Measurements from ENCODE around the gene PTPRD.

The PTPRD gene

DNA sequence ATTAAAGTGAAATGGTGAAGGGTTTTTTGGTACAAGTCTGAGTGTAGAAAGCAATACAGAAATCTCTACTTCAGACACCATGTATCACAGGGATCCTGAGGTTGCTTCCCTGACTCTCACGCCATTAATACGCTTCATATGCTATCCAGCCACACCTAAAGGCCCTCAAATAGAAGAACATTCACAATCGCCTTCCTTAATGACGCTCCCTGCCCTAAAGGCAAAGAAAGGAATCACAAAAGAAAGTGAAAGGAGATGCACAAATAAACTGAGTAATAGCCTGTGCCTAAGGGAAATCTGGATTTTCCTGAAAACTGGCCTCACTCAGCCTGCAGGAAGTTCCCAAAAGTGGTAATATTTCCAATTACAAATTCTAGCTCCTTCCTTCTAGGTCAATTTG is 1810.6 kb downstream of the PTPRD start:
- Histone ChIP-seq H3K9me2 (replicated peaks; ENCODE audit: low read depth, low read length) (no peaks in the 10 kb centered on the region), H3K4me3 (ENCODE audit: low read length, poor library complexity, severe bottlenecking) (no peak overlapping the region), H3K27me3 (ENCODE audit: insufficient read depth, low read length, poor library complexity, severe bottlenecking) (no peaks in the 10 kb centered on the region), H3F3A (ENCODE audit: low read depth) (no peaks in the 10 kb centered on the region), H3K79me2 (ENCODE audit: insufficient read depth, low read length) (peaks cover 97% of the 10 kb centered on the region), H3K9me3 (ENCODE audit: insufficient read depth, low read depth, low read length) (no peaks in the 10 kb centered on the region), H3K4me1 (ENCODE audit: insufficient read depth, low read length, poor library complexity, severe bottlenecking) (peaks cover 24% of the 10 kb centered on the region), H4K20me1 (ENCODE audit: insufficient read depth, low read length, poor library complexity, severe bottlenecking) (peaks cover 38% of the 10 kb centered on the region), H3K4me2 (ENCODE audit: low read depth, low read length, poor library complexity, severe bottlenecking) (no peak overlapping the region), H3K36me3 (ENCODE audit: insufficient read depth, low read length) (peaks cover 14% of the 10 kb centered on the region; the same call in 1 of the 2 replicates), H2AFZ (ENCODE audit: low read length) (no peak overlapping the region), H3K9ac (ENCODE audit: low read depth, low read length, poor library complexity, severe bottlenecking) (no peak overlapping the region)
- TF ChIP-seq, protein P1, sequence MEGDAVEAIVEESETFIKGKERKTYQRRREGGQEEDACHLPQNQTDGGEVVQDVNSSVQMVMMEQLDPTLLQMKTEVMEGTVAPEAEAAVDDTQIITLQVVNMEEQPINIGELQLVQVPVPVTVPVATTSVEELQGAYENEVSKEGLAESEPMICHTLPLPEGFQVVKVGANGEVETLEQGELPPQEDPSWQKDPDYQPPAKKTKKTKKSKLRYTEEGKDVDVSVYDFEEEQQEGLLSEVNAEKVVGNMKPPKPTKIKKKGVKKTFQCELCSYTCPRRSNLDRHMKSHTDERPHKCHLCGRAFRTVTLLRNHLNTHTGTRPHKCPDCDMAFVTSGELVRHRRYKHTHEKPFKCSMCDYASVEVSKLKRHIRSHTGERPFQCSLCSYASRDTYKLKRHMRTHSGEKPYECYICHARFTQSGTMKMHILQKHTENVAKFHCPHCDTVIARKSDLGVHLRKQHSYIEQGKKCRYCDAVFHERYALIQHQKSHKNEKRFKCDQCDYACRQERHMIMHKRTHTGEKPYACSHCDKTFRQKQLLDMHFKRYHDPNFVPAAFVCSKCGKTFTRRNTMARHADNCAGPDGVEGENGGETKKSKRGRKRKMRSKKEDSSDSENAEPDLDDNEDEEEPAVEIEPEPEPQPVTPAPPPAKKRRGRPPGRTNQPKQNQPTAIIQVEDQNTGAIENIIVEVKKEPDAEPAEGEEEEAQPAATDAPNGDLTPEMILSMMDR (conservative IDR thresholded peaks at IDR 0.05; ENCODE audit: low read length), result no peak
- TF ChIP-seq EZH2phosphoT487 (IDR thresholded peaks at IDR 0.05; ENCODE audit: borderline replicate concordance), result no peak

DNA sequence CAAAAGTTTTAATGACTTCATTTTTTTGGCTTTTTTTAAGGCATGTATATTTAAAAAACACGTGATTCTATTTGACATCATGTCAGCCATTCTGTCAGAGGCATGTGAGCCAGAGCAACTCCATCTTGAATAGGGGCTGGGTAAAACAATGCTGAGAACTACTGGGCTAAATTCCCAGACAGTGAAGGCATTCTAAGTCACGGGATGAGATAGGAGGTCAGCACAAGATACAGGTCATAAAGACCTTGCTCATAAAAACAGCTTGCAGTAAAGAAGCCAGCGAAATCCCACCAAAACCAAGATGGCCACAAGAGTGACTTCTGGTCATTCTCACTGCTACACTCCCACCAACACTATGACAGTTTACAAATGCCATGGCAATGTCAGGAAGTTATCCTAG is 1812.6 kb downstream of the PTPRD start:
- peaks cover 98% of the 10 kb centered on the region for H3K79me2 ChIP-seq (ENCODE audit: insufficient read depth, low read length)
- H3K4me1 ChIP-seq (ENCODE audit: insufficient read depth, low read length, poor library complexity, severe bottlenecking), result peaks cover 24% of the 10 kb centered on the region
- TF ChIP-seq, protein P1 (conservative IDR thresholded peaks at IDR 0.05; ENCODE audit: low read length), result no peak
- no peaks in the 10 kb centered on the region for H3K27me3 ChIP-seq (ENCODE audit: insufficient read depth, low read length, poor library complexity, severe bottlenecking)
- H3K4me2 ChIP-seq (ENCODE audit: low read depth, low read length, poor library complexity, severe bottlenecking), result no peak overlapping the region
- H3K9me2 ChIP-seq (replicated peaks; ENCODE audit: low read depth, low read length), result no peaks in the 10 kb centered on the region
- no peaks in the 10 kb centered on the region for H3K9me3 ChIP-seq (ENCODE audit: insufficient read depth, low read depth, low read length)
- H4K20me1 ChIP-seq (ENCODE audit: insufficient read depth, low read length, poor library complexity, severe bottlenecking), result peaks cover 33% of the 10 kb centered on the region
- H3K9ac ChIP-seq (ENCODE audit: low read depth, low read length, poor library complexity, severe bottlenecking), result no peak overlapping the region
- no peaks in the 10 kb centered on the region for H3F3A ChIP-seq (ENCODE audit: low read depth)
- no peak overlapping the region for H2AFZ ChIP-seq (ENCODE audit: low read length)
- no peak overlapping the region for H3K4me3 ChIP-seq (ENCODE audit: low read length, poor library complexity, severe bottlenecking)
- peaks cover 14% of the 10 kb centered on the region; the same call in 1 of the 2 replicates for H3K36me3 ChIP-seq (ENCODE audit: insufficient read depth, low read length)

DNA sequence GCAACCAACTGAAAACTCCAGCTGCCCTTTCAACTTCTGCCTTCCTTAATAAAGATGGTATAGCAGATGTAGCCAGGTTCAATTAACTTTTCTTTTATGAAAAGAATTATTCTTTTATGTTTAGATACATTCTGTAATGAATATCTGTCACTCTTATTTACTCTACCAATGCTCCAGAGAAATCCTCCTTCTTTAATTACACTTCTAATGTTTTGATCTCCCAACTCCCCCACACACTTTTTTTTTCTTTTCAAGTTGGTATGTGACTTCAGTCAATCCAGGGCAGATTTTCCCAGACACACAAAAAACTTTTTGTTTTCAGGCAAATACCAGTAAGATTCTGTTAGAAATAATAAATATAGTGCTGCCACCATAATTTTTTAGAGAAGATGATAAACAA is 1813.2 kb downstream of the PTPRD start:
- no peaks in the 10 kb centered on the region for H3K9me3 ChIP-seq (ENCODE audit: insufficient read depth, low read depth, low read length)
- peaks cover 98% of the 10 kb centered on the region for H3K79me2 ChIP-seq (ENCODE audit: insufficient read depth, low read length)
- peak overlapping the region; percentile 0 for H3K4me2 ChIP-seq (ENCODE audit: low read depth, low read length, poor library complexity, severe bottlenecking)
- H3K36me3 ChIP-seq (ENCODE audit: insufficient read depth, low read length), result peaks cover 11% of the 10 kb centered on the region; the same call in 1 of the 2 replicates
- peaks cover 24% of the 10 kb centered on the region for H3K4me1 ChIP-seq (ENCODE audit: insufficient read depth, low read length, poor library complexity, severe bottlenecking)
- H2AFZ ChIP-seq (ENCODE audit: low read length), result no peak overlapping the region
- H3K4me3 ChIP-seq (ENCODE audit: low read length, poor library complexity, severe bottlenecking), result no peak overlapping the region
- H3F3A ChIP-seq (ENCODE audit: low read depth), result no peaks in the 10 kb centered on the region
- H4K20me1 ChIP-seq (ENCODE audit: insufficient read depth, low read length, poor library complexity, severe bottlenecking), result peaks cover 33% of the 10 kb centered on the region
- H3K9me2 ChIP-seq (replicated peaks; ENCODE audit: low read depth, low read length), result no peaks in the 10 kb centered on the region
- TF ChIP-seq EZH2phosphoT487 (IDR thresholded peaks at IDR 0.05; ENCODE audit: borderline replicate concordance), result no peak
- TF ChIP-seq, protein P1 (conservative IDR thresholded peaks at IDR 0.05; ENCODE audit: low read length), result no peak
- no peaks in the 10 kb centered on the region for H3K27me3 ChIP-seq (ENCODE audit: insufficient read depth, low read length, poor library complexity, severe bottlenecking)
- H3K9ac ChIP-seq (ENCODE audit: low read depth, low read length, poor library complexity, severe bottlenecking), result no peak overlapping the region

Measured in Loucy (cell line).